H1 (cell line): ENCODE results near the gene ABCA1. TPM values are rescaled to one million over a fixed set of nuclear protein-coding genes. Genes with fewer than 3 reads are reported as not detected.

Experiments used
- CTCF ChIA-PET: fragments of 300-600 bp; sonication (Branson Sonifier 250); formaldehyde crosslinking; loops from one replicate; lab custom pipeline; 2021; ENCODE audit not compliant: partially characterized antibody; lab: Charles Lee
- POLR2A ChIA-PET: fragments of 300-600 bp; sonication (Branson Sonifier 250); formaldehyde crosslinking; loops from one replicate; lab custom pipeline; 2021; ENCODE audit warnings: inconsistent platforms; ENCODE audit not compliant: partially characterized antibody; lab: Charles Lee
- DNase-seq, 2 experiments: peaks; one replicate each; pipeline versions ENCODE4 v3.0.0 to v3.0.0-alpha.2; 2010 to 2022; ENCODE audit warnings: low spot score in 2 of 2, low read depth in 1 of 2, mixed read lengths in 1 of 2
- FAIRE-seq: peaks from 2 replicates; lab custom pipeline; 2011; peaks lifted over from hg19 to GRCh38; lab: Jason Lieb, UNC
- H2AFZ ChIP-seq: 2 replicates; pipeline ENCODE4 v1.8.1; 2012; ENCODE audit warnings: low read length, inconsistent platforms
- H2AK5ac ChIP-seq: 2 replicates; pipeline ENCODE4 v1.6.1; 2013; ENCODE audit warnings: low read depth, low read length
- H2BK120ac ChIP-seq: replicated peaks from 2 replicates; pipeline ENCODE3; 2013; ENCODE audit warnings: low read depth, low read length, inconsistent platforms
- H2BK12ac ChIP-seq: 2 replicates; pipeline ENCODE4 v1.6.1; 2013; ENCODE audit warnings: low read depth, low read length
- H2BK15ac ChIP-seq: 2 replicates; pipeline ENCODE4 v1.6.1; 2013; ENCODE audit warnings: low read length
- H2BK20ac ChIP-seq: 2 replicates; pipeline ENCODE4 v1.6.1; 2013; ENCODE audit warnings: low read length
- H2BK5ac ChIP-seq: 2 replicates; pipeline ENCODE4 v1.6.1; 2013; ENCODE audit warnings: low read depth, low read length
- H3K14ac ChIP-seq: 2 replicates; pipeline ENCODE4 v1.6.1; 2013; ENCODE audit warnings: inconsistent platforms; ENCODE audit not compliant: insufficient read length
- H3K18ac ChIP-seq: 2 replicates; pipeline ENCODE4 v1.6.1; 2013; ENCODE audit warnings: low read length; ENCODE audit errors: extremely low read depth
- H3K23ac ChIP-seq: 2 replicates; pipeline ENCODE4 v1.6.1; 2013; ENCODE audit warnings: inconsistent platforms; ENCODE audit not compliant: insufficient read length
- H3K23me2 ChIP-seq: 2 replicates; pipeline ENCODE4 v1.6.1; 2013; ENCODE audit warnings: low read depth, low read length
- H3K27ac ChIP-seq: 2 replicates; pipeline ENCODE4 v1.6.1; 2011; ENCODE audit warnings: low read depth, low read length, inconsistent platforms
- H3K27me3 ChIP-seq, 4 experiments: replicated peaks in 1 of 4; 1 replicate in 1 of 4; 2 replicates in 3 of 4; pipeline versions ENCODE4 v1.6.1 to v1.8.1; 2011 to 2013; ENCODE audit warnings: low read length in 3 of 4, mild to moderate bottlenecking in 3 of 4, inconsistent platforms in 2 of 4, mixed read lengths in 2 of 4, moderate library complexity in 1 of 4; ENCODE audit not compliant: control insufficient read depth in 3 of 4, insufficient read depth in 3 of 4; ENCODE audit errors: extremely low read depth in 1 of 4
- H3K36me3 ChIP-seq, 4 experiments: 2 replicates each; pipeline versions ENCODE4 v1.6.1 to v1.8.1; 2011 to 2013; ENCODE audit warnings: mild to moderate bottlenecking in 4 of 4, low read length in 3 of 4, moderate library complexity in 2 of 4, control low read depth in 1 of 4, inconsistent platforms in 1 of 4; ENCODE audit not compliant: insufficient read depth in 4 of 4, control insufficient read depth in 2 of 4
- H3K4ac ChIP-seq: replicated peaks from 2 replicates; pipeline ENCODE3; 2013; ENCODE audit warnings: low read length, low read depth, mixed read lengths, inconsistent platforms; ENCODE audit not compliant: insufficient read length
- H3K4me1 ChIP-seq, 4 experiments: replicated peaks in 1 of 4; 1 replicate in 1 of 4; 2 replicates in 3 of 4; pipeline versions ENCODE4 v1.6.1 to v1.8.1; 2011 to 2013; ENCODE audit warnings: low read length in 3 of 4, inconsistent platforms in 2 of 4, mixed read lengths in 1 of 4; ENCODE audit not compliant: insufficient read depth in 4 of 4, control insufficient read depth in 3 of 4
- H3K4me2 ChIP-seq, 2 experiments: 2 replicates each; pipeline versions ENCODE4 v1.6.1 to v1.8.1; 2011 to 2013; ENCODE audit warnings: low read depth in 2 of 2, low read length in 2 of 2, control low read depth in 1 of 2, inconsistent platforms in 1 of 2, mild to moderate bottlenecking in 1 of 2; ENCODE audit not compliant: insufficient read depth in 1 of 2
- H3K4me3 ChIP-seq, 4 experiments: fragments of 200-600, 300-600 bp in 1 of 4; sonication (generic), shearing (Covaris generic), sonication (Bioruptor Twin) in 1 of 4; 2 replicates each; pipeline versions ENCODE4 v1.5.1 to v1.8.1; 2011 to 2016; ENCODE audit warnings: low read length in 4 of 4, low read depth in 3 of 4, control low read depth in 2 of 4, inconsistent platforms in 2 of 4, mild to moderate bottlenecking in 2 of 4, mixed read lengths in 1 of 4, moderate library complexity in 1 of 4; ENCODE audit not compliant: insufficient read depth in 2 of 4; ENCODE audit errors: extremely low read depth in 1 of 4
- H3K56ac ChIP-seq: replicated peaks from 2 replicates; pipeline ENCODE3; 2013; ENCODE audit warnings: low read depth, mild to moderate bottlenecking, mixed read lengths, low read length, inconsistent platforms; ENCODE audit not compliant: insufficient read length
- H3K79me1 ChIP-seq: 2 replicates; pipeline ENCODE4 v1.6.1; 2013; ENCODE audit warnings: low read depth, low read length, control low read depth
- H3K79me2 ChIP-seq, 2 experiments: 2 replicates each; pipeline versions ENCODE4 v1.6.1 to v1.8.1; 2012 to 2013; ENCODE audit warnings: low read length in 2 of 2, mild to moderate bottlenecking in 2 of 2, inconsistent platforms in 1 of 2; ENCODE audit not compliant: insufficient read depth in 2 of 2, control insufficient read depth in 1 of 2
- H3K9ac ChIP-seq, 4 experiments: replicated peaks in 1 of 4; 1 replicate in 1 of 4; 2 replicates in 3 of 4; pipeline versions ENCODE4 v1.6.1 to v1.8.1; 2011 to 2013; ENCODE audit warnings: low read depth in 3 of 4, low read length in 3 of 4, control low read depth in 2 of 4, mild to moderate bottlenecking in 2 of 4, moderate library complexity in 2 of 4, inconsistent platforms in 1 of 4; ENCODE audit errors: extremely low read depth in 1 of 4
- H3K9me3 ChIP-seq, 2 experiments: 2 replicates each; pipeline versions ENCODE4 v1.6.1 to v1.8.1; 2012 to 2013; ENCODE audit warnings: mild to moderate bottlenecking in 2 of 2, moderate library complexity in 2 of 2, control low read depth in 1 of 2, inconsistent platforms in 1 of 2, low read depth in 1 of 2, low read length in 1 of 2, mixed read lengths in 1 of 2; ENCODE audit not compliant: insufficient read depth in 2 of 2
- H4K20me1 ChIP-seq, 2 experiments: replicated peaks in 1 of 2; 2 replicates each; pipeline versions ENCODE3 to v1.8.1; 2011 to 2013; ENCODE audit warnings: inconsistent platforms in 2 of 2, low read length in 2 of 2, mild to moderate bottlenecking in 1 of 2; ENCODE audit not compliant: insufficient read depth in 2 of 2, control insufficient read depth in 1 of 2
- H4K5ac ChIP-seq: 2 replicates; pipeline ENCODE4 v1.6.1; 2013; ENCODE audit warnings: low read length, low read depth, mixed read lengths, inconsistent platforms; ENCODE audit not compliant: insufficient read length
- H4K8ac ChIP-seq: 2 replicates; pipeline ENCODE4 v1.8.0; 2013; ENCODE audit warnings: mild to moderate bottlenecking, moderate library complexity, low read length, inconsistent platforms; ENCODE audit not compliant: insufficient read depth; ENCODE audit errors: extremely low read depth
- H4K91ac ChIP-seq: replicated peaks from 2 replicates; pipeline ENCODE3; 2013; ENCODE audit warnings: low read length, mixed read lengths, inconsistent platforms; ENCODE audit not compliant: insufficient read length
- RNF2 ChIP-seq: fragments of 200-900, 300-1000 bp; sonication (generic); IDR thresholded peaks from 2 replicates; pipeline ENCODE4 v1.7.1; 2016; ENCODE audit warnings: borderline replicate concordance, low read depth, mild to moderate bottlenecking, antibody characterized with exemption, low read length; ENCODE audit not compliant: poor library complexity, severe bottlenecking; ENCODE audit errors: missing control alignments
- SIX5 ChIP-seq: IDR thresholded peaks from 2 replicates; pipeline ENCODE4 v1.6.1; 2011; ENCODE audit warnings: mild to moderate bottlenecking, low read depth, low read length
- WGBS, 2 experiments: shearing (Covaris generic) in 1 of 2; methylation state at CpG; one replicate each; pipeline versions ENCODE4 v1.1.6 to v1.1.7; 2013 to 2015; ENCODE audit warnings: low lambda C conversion rate in 2 of 2, mixed read lengths in 2 of 2, inconsistent platforms in 1 of 2, low coverage in 1 of 2, missing lambda C conversion rate in 1 of 2; ENCODE audit not compliant: insufficient replicate concordance in 2 of 2, insufficient coverage in 1 of 2, insufficient read length in 1 of 2; ENCODE audit errors: extremely low coverage in 1 of 2, missing lambda C conversion rate in 1 of 2; 5-methylcytosine and 5-hydroxymethylcytosine counted together
- polyA plus RNA-seq, 7 experiments: library from polyadenylated mRNA; depleted of rRNA in 3 of 7; stranded (reverse) in 5 of 7; unstranded in 2 of 7; fragments of >200 nt in 5 of 7; fragments of 200-250 nt in 2 of 7; gene quantifications; 1 replicate in 5 of 7; 2 replicates in 1 of 7; 4 replicates in 1 of 7; pipeline versions ENCODE4 v1.2.1 to v1.2.3, GENCODE V29; 2011 to 2013; ENCODE audit warnings: missing spikeins in 2 of 7, mixed read lengths in 2 of 7
- total RNA-seq: library from RNA; stranded (reverse); fragmentation: NEBNext Ultra II Directional; extraction: Animal tissue kit (Norgen Biotek cat#: 25700); gene quantifications from 2 replicates; pipeline ENCODE4 v1.2.1, GENCODE V29; 2021

The ABCA1 gene
- total and polyA plus RNA-seq, 2 of the 8 experiments (the other 6 are each of a cell fraction or from before 2014, with no cell fraction given), result 6.9 to 7.8 TPM

GRCh38 chr9:104745852-104746251 is 182.1 kb downstream of the ABCA1 start:
- H3K4me2 ChIP-seq, result no peak overlapping the region
- peaks cover 0 to 2% (median 0%) of the 10 kb centered on the region in 4 experiments; a peak in 4 of 7 replicates for H3K4me1 ChIP-seq
- H4K5ac ChIP-seq, result no peak overlapping the region
- no peak overlapping the region for H2BK120ac ChIP-seq
- no peak overlapping the region for H3K23ac ChIP-seq
- 79% methylated on average over 1 of the region's 1 CpG; no CpG with 5 or more reads in 1 of the 2 experiments for WGBS, 2 experiments
- H3K79me2 ChIP-seq, result no peaks in the 10 kb centered on the region
- H3K27me3 ChIP-seq, result no peaks in the 10 kb centered on the region
- ChIA-PET CTCF (no interaction called here), POLR2A (interaction anchor here (0.5 kb wide), 1 partner anchor 533 kb away, joined by 3 read pairs; no protein-coding TSS in a partner anchor)
- no peaks in the 10 kb centered on the region for H3K9me3 ChIP-seq
- no peak overlapping the region for H2BK12ac ChIP-seq
- H4K91ac ChIP-seq, result no peak overlapping the region
- FAIRE-seq (no peak), DNase-seq (no peak)
- no peak overlapping the region for H4K8ac ChIP-seq
- no peak overlapping the region for H2BK15ac ChIP-seq
- H3K14ac ChIP-seq, result no peak overlapping the region
- no peak overlapping the region for H3K4ac ChIP-seq
- H3K36me3 ChIP-seq, result no peaks in the 10 kb centered on the region
- H3K56ac ChIP-seq, result no peak overlapping the region
- H2BK5ac ChIP-seq, result no peak overlapping the region
- no peaks in the 10 kb centered on the region for H3K79me1 ChIP-seq
- no peak overlapping the region for H2AFZ ChIP-seq
- H3K23me2 ChIP-seq, result peaks cover 7% of the 10 kb centered on the region; the same call in 1 of the 2 replicates
- H3K4me3 ChIP-seq, result no peak overlapping the region
- H3K27ac ChIP-seq, result no peak overlapping the region
- no peaks in the 10 kb centered on the region for H4K20me1 ChIP-seq
- H2AK5ac ChIP-seq, result no peak overlapping the region
- no peak overlapping the region for H2BK20ac ChIP-seq
- no peak overlapping the region for H3K18ac ChIP-seq
- H3K9ac ChIP-seq, result no peak overlapping the region
- TF ChIP-seq RNF2, result no peak
- TF ChIP-seq SIX5, result no peak
- TF ChIP-seq, all 59 proteins: peak for 0
